ENCODE data around the gene PRSS22.

- TF ChIP-seq BHLHE40 (IDR thresholded peaks at IDR 0.05; ENCODE audit: borderline replicate concordance): no peak
- no peak for TF ChIP-seq CTBP1 (IDR thresholded peaks at IDR 0.05; ENCODE audit: borderline replicate concordance)
- TF ChIP-seq FOXM1 (IDR thresholded peaks at IDR 0.05; ENCODE audit: borderline replicate concordance): no peak
These were observed 5.1 kb downstream of the PRSS22 start for GRCh38 chr16:2852731-2853507.

All from HEK293T (cell line).